OCI-LY1 (cell line): ENCODE data around the gene POU6F2.

ENCODE experiments used
- H2AFZ ChIP-seq: fragments of 200-600 bp; sonication (generic), shearing (Covaris generic); 2 replicates; pipeline ENCODE4 v1.6.0; 2014; ENCODE audit warnings: antibody characterized with exemption, mild to moderate bottlenecking, low read length
- H3F3A ChIP-seq: fragments of 200-600 bp; sonication (generic), shearing (Covaris generic); 2 replicates; pipeline ENCODE4 v1.6.0; 2014; ENCODE audit warnings: mild to moderate bottlenecking, antibody characterized with exemption, low read length, moderate library complexity; ENCODE audit not compliant: insufficient read depth
- H3K27ac ChIP-seq: fragments of 200-600 bp; sonication (generic); 2 replicates; pipeline ENCODE4 v1.5.1; 2014; ENCODE audit warnings: low read length, mixed run types, mild to moderate bottlenecking, low read depth; ENCODE audit not compliant: poor library complexity, severe bottlenecking
- H3K27me3 ChIP-seq: fragments of 200-600 bp; sonication (generic); 2 replicates; pipeline ENCODE4 v1.6.0; 2014; ENCODE audit warnings: antibody characterized with exemption, mild to moderate bottlenecking, low read length, moderate library complexity; ENCODE audit not compliant: insufficient read depth
- H3K36me3 ChIP-seq: fragments of 200-600 bp; sonication (generic); 2 replicates; pipeline ENCODE4 v1.6.1; 2014; ENCODE audit warnings: mild to moderate bottlenecking, antibody characterized with exemption, low read length, moderate library complexity, mixed read lengths; ENCODE audit not compliant: insufficient read depth
- H3K4me1 ChIP-seq: fragments of 200-600 bp; sonication (generic); 2 replicates; pipeline ENCODE4 v1.5.1; 2014; ENCODE audit warnings: mild to moderate bottlenecking, low read length, moderate library complexity; ENCODE audit not compliant: insufficient read depth, severe bottlenecking
- H3K4me2 ChIP-seq: fragments of 200-600 bp; sonication (generic), shearing (Covaris generic); 2 replicates; pipeline ENCODE4 v1.6.1; 2014; ENCODE audit warnings: low read length
- H3K4me3 ChIP-seq: fragments of 200-600 bp; sonication (generic); 2 replicates; pipeline ENCODE4 v1.5.1; 2014; ENCODE audit warnings: low read length, low read depth, mild to moderate bottlenecking, mixed read lengths; ENCODE audit not compliant: poor library complexity, severe bottlenecking
- H3K79me2 ChIP-seq: fragments of 200-600 bp; shearing (Covaris generic); 2 replicates; pipeline ENCODE4 v1.6.1; 2016; ENCODE audit warnings: mixed run types, low read length, mixed read lengths; ENCODE audit not compliant: insufficient read depth
- H3K9ac ChIP-seq: fragments of 200-600 bp; sonication (generic), shearing (Covaris generic); 2 replicates; pipeline ENCODE4 v1.6.1; 2014; ENCODE audit warnings: mild to moderate bottlenecking, low read length, mixed read lengths
- H3K9me2 ChIP-seq: fragments of 200-600 bp; sonication (generic), shearing (Covaris generic); 2 replicates; pipeline ENCODE4 v1.6.1; 2014; ENCODE audit warnings: low read depth, mild to moderate bottlenecking, low read length, mixed read lengths
- H3K9me3 ChIP-seq: fragments of 200-600 bp; shearing (Covaris generic); 2 replicates; pipeline ENCODE4 v1.6.1; 2014; ENCODE audit warnings: low read length, mixed read lengths
- H4K20me1 ChIP-seq: fragments of 200-600 bp; sonication (generic), shearing (Covaris generic); 2 replicates; pipeline ENCODE4 v1.6.0; 2016; ENCODE audit warnings: mild to moderate bottlenecking, low read length; ENCODE audit not compliant: insufficient read depth
- CTCF ChIP-seq: fragments of 200-600 bp; sonication (generic), shearing (Covaris generic); IDR thresholded peaks from 2 replicates; pipeline ENCODE4 v1.5.1; 2017; ENCODE audit warnings: mild to moderate bottlenecking, antibody characterized with exemption, low read length, moderate library complexity, mixed read lengths
- EZH2 ChIP-seq: fragments of 200-600 bp; sonication (generic), shearing (Covaris generic); IDR thresholded peaks from 2 replicates; pipeline ENCODE4 v1.8.0; 2017; ENCODE audit warnings: borderline replicate concordance, mixed run types, mild to moderate bottlenecking, antibody characterized with exemption, low read length, moderate library complexity, mixed read lengths

Gene POU6F2

GRCh38 chr7:39404907-39405306 lies 427.2 kb downstream of the POU6F2 start:
- Histone ChIP-seq H3K9ac (no peak overlapping the region), H3F3A (no peaks in the 10 kb centered on the region), H3K27me3 (no peaks in the 10 kb centered on the region), H4K20me1 (no peaks in the 10 kb centered on the region), H3K27ac (no peak overlapping the region), H3K4me2 (no peak overlapping the region), H3K4me1 (no peaks in the 10 kb centered on the region), H3K79me2 (no peaks in the 10 kb centered on the region), H3K36me3 (no peaks in the 10 kb centered on the region), H3K9me2 (no peaks in the 10 kb centered on the region), H3K9me3 (no peaks in the 10 kb centered on the region), H3K4me3 (no peak overlapping the region), H2AFZ (no peak overlapping the region)
- TF ChIP-seq EZH2 (no peak), CTCF (no peak)

DNA sequence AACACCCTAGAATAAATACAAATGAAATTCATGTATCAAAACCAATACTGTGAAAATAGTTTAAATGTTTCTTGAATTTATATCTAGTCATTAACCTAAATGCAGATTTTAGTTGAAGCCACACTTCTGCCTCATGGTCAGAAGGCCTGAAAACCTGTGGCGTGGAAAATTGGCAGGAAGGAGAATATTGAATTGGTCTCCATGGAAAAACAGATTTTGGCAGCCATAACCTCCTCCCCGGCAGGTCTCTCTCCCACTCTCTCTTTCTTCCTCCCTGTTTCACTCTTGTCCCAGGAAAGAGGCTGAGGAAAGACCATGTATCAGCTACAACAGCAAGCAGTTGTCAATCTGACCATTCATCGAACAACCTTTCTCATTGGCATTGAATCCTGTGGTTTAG lies 427.9 kb downstream of the POU6F2 start:
- H4K20me1 ChIP-seq, result no peaks in the 10 kb centered on the region
- H3K9ac ChIP-seq, result no peak overlapping the region
- H3F3A ChIP-seq, result no peaks in the 10 kb centered on the region
- no peaks in the 10 kb centered on the region for H3K27me3 ChIP-seq
- no peak overlapping the region for H3K27ac ChIP-seq
- no peaks in the 10 kb centered on the region for H3K9me3 ChIP-seq
- H3K79me2 ChIP-seq, result no peaks in the 10 kb centered on the region
- H3K9me2 ChIP-seq, result no peaks in the 10 kb centered on the region
- no peak overlapping the region for H3K4me2 ChIP-seq
- no peak overlapping the region for H2AFZ ChIP-seq
- H3K36me3 ChIP-seq, result no peaks in the 10 kb centered on the region
- H3K4me1 ChIP-seq, result no peaks in the 10 kb centered on the region
- TF ChIP-seq CTCF, result no peak
- no peak for TF ChIP-seq EZH2
- no peak overlapping the region for H3K4me3 ChIP-seq

GRCh38 chr7:39406467-39406866 lies 428.8 kb downstream of the POU6F2 start:
- H3K36me3 ChIP-seq, result no peaks in the 10 kb centered on the region
- no peak for TF ChIP-seq CTCF
- H3K9ac ChIP-seq, result no peak overlapping the region
- H2AFZ ChIP-seq, result no peak overlapping the region
- no peaks in the 10 kb centered on the region for H3F3A ChIP-seq
- no peak overlapping the region for H3K4me2 ChIP-seq
- no peak overlapping the region for H3K27ac ChIP-seq
- no peaks in the 10 kb centered on the region for H3K27me3 ChIP-seq
- no peak overlapping the region for H3K4me3 ChIP-seq
- no peaks in the 10 kb centered on the region for H3K9me3 ChIP-seq
- no peaks in the 10 kb centered on the region for H3K79me2 ChIP-seq
- H3K4me1 ChIP-seq, result no peaks in the 10 kb centered on the region
- no peaks in the 10 kb centered on the region for H3K9me2 ChIP-seq
- no peaks in the 10 kb centered on the region for H4K20me1 ChIP-seq
